Hippocampal formation (tissue), 2 donors: ENCODE data around the gene UBN2.
"Not testable (repeated sequence)": the region's sequence is repeated elsewhere in the genome, so short reads cannot be mapped to it uniquely, and the experiment has no call there.

Experiments used
- DNase-seq, 2 donors: peaks; one replicate each; lab custom pipeline; 2025; lab: John Stamatoyannopoulos, UW

UBN2 gene

GRCh38 chr7:139299296-139299695 lies 68.3 kb downstream of the UBN2 start:
- no peak for DNase-seq

GRCh38 chr7:139300390-139300789 lies 69.4 kb downstream of the UBN2 start:
- no peak for DNase-seq

- DNase-seq, result no peak
These were observed 73.5 kb downstream of the UBN2 start for GRCh38 chr7:139304517-139304916.

- DNase-seq, result no peak
These were observed 87.0 kb downstream of the UBN2 start for GRCh38 chr7:139317939-139318505.

- DNase-seq, result no peak
These were observed 90.2 kb downstream of the UBN2 start for GRCh38 chr7:139321071-139321745.

- DNase-seq, result not testable (repeated sequence)
These were observed 93.7 kb downstream of the UBN2 start for GRCh38 chr7:139324709-139325108.

- DNase-seq, result no peak
These were observed 97.3 kb downstream of the UBN2 start for GRCh38 chr7:139328375-139328774.

GRCh38 chr7:139329119-139329518 lies 98.1 kb downstream of the UBN2 start:
- no peak for DNase-seq

- no peak for DNase-seq
These were observed 99.4 kb downstream of the UBN2 start for GRCh38 chr7:139330333-139331030.

GRCh38 chr7:139332697-139333359 lies 101.8 kb downstream of the UBN2 start:
- DNase-seq, result no peak

GRCh38 chr7:139333443-139333842 lies 102.4 kb downstream of the UBN2 start:
- DNase-seq, result not testable (repeated sequence)

- no peak for DNase-seq
These were observed 103.5 kb downstream of the UBN2 start for GRCh38 chr7:139334399-139335150.

GRCh38 chr7:139339025-139339424 lies 108.0 kb downstream of the UBN2 start:
- DNase-seq, result no peak

GRCh38 chr7:139339698-139340036 lies 108.6 kb downstream of the UBN2 start:
- no peak for DNase-seq

GRCh38 chr7:139340037-139340807 lies 109.2 kb downstream of the UBN2 start:
- peak; percentile 95 to 96 for DNase-seq

GRCh38 chr7:139340808-139341057 lies 109.7 kb downstream of the UBN2 start:
- no peak for DNase-seq

GRCh38 chr7:139341058-139341775 lies 110.2 kb downstream of the UBN2 start, which contains the start of gene FMC1:
TSS of gene FMC1 (plus strand) at chr7:139341337. CDS start at chr7:139341385, 48 bp downstream.
- peak; percentile 95 to 96 for DNase-seq

GRCh38 chr7:139341776-139342226 lies 110.8 kb downstream of the UBN2 start:
- DNase-seq, result no peak

GRCh38 chr7:139345042-139345441 lies 114.0 kb downstream of the UBN2 start:
- no peak for DNase-seq

GRCh38 chr7:139351027-139351426 lies 120.0 kb downstream of the UBN2 start:
- DNase-seq, result no peak

- no peak for DNase-seq
These were observed 123.7 kb downstream of the UBN2 start for GRCh38 chr7:139354729-139355128.
